ENCODE measurements around the gene ZBP1.

Gene ZBP1

GRCh38 chr20:57617079-57617795 is 3.0 kb downstream of the ZBP1 start:
- DNase-seq (ENCODE audit: low read depth): no peak

- no peak for DNase-seq (ENCODE audit: low read depth)
Observed at GRCh38 chr20:57616143-57616951, 3.9 kb downstream of the ZBP1 start.

- DNase-seq (ENCODE audit: low read depth): no peak
Observed at GRCh38 chr20:57615445-57615811, 4.8 kb downstream of the ZBP1 start.

GRCh38 chr20:57614490-57615444 is 5.5 kb downstream of the ZBP1 start:
- no peak for DNase-seq (ENCODE audit: low read depth)

- no peak for DNase-seq (ENCODE audit: low read depth)
Observed at GRCh38 chr20:57613481-57613921, 6.7 kb downstream of the ZBP1 start.

- no peak for DNase-seq (ENCODE audit: low read depth)
Observed at GRCh38 chr20:57612916-57613315, 7.3 kb downstream of the ZBP1 start.

- no peak for DNase-seq (ENCODE audit: low read depth)
Observed at GRCh38 chr20:57612436-57612835, 7.8 kb downstream of the ZBP1 start.

- DNase-seq (ENCODE audit: low read depth): no peak
Observed at GRCh38 chr20:57611586-57612311, 8.5 kb downstream of the ZBP1 start.

GRCh38 chr20:57610261-57610952 is 9.8 kb downstream of the ZBP1 start:
- no peak for DNase-seq (ENCODE audit: low read depth)

- no peak for DNase-seq (ENCODE audit: low read depth)
Observed at GRCh38 chr20:57609842-57610167, 10.4 kb downstream of the ZBP1 start.

- no peak for DNase-seq (ENCODE audit: low read depth)
Observed at GRCh38 chr20:57609086-57609841, 11.0 kb downstream of the ZBP1 start.

GRCh38 chr20:57608516-57608915 is 11.7 kb downstream of the ZBP1 start:
- DNase-seq (ENCODE audit: low read depth): no peak

- no peak for DNase-seq (ENCODE audit: low read depth)
Observed at GRCh38 chr20:57605878-57606277, 14.3 kb downstream of the ZBP1 start.

- DNase-seq (ENCODE audit: low read depth): no peak
Observed at GRCh38 chr20:57605045-57605444, 15.2 kb downstream of the ZBP1 start.

GRCh38 chr20:57603120-57603519 is 17.1 kb downstream of the ZBP1 start:
- DNase-seq (ENCODE audit: low read depth): no peak

- no peak for DNase-seq (ENCODE audit: low read depth)
Observed at GRCh38 chr20:57601737-57602136, 18.5 kb downstream of the ZBP1 start.

- no peak for DNase-seq (ENCODE audit: low read depth)
Observed at GRCh38 chr20:57601211-57601570, 19.0 kb downstream of the ZBP1 start.

- DNase-seq (ENCODE audit: low read depth): no peak
Observed at GRCh38 chr20:57600320-57601210, 19.7 kb downstream of the ZBP1 start.

GRCh38 chr20:57598491-57598890 is 21.7 kb downstream of the ZBP1 start:
- DNase-seq (ENCODE audit: low read depth): no peak

- no peak for DNase-seq (ENCODE audit: low read depth)
Observed at GRCh38 chr20:57598060-57598459, 22.2 kb downstream of the ZBP1 start.
